D721Med (cell line): ENCODE results near the gene GALR3.

Experiments
- DNase-seq: peaks from one replicate; pipeline ENCODE4 v3.0.0; 2011; ENCODE audit warnings: low spot score; ENCODE audit not compliant: insufficient read length
- FAIRE-seq: peaks from 2 replicates; lab custom pipeline; 2011; peaks lifted over from hg19 to GRCh38; lab: Jason Lieb, UNC
- TF ChIP-seq, protein P1 (sequence below): IDR thresholded peaks from 2 replicates; pipeline ENCODE4 v1.5.1; 2012; ENCODE audit warnings: mild to moderate bottlenecking, control low read depth; ENCODE audit not compliant: insufficient read depth; ENCODE audit errors: missing control alignments

GALR3 gene, protein sequence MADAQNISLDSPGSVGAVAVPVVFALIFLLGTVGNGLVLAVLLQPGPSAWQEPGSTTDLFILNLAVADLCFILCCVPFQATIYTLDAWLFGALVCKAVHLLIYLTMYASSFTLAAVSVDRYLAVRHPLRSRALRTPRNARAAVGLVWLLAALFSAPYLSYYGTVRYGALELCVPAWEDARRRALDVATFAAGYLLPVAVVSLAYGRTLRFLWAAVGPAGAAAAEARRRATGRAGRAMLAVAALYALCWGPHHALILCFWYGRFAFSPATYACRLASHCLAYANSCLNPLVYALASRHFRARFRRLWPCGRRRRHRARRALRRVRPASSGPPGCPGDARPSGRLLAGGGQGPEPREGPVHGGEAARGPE

DNA sequence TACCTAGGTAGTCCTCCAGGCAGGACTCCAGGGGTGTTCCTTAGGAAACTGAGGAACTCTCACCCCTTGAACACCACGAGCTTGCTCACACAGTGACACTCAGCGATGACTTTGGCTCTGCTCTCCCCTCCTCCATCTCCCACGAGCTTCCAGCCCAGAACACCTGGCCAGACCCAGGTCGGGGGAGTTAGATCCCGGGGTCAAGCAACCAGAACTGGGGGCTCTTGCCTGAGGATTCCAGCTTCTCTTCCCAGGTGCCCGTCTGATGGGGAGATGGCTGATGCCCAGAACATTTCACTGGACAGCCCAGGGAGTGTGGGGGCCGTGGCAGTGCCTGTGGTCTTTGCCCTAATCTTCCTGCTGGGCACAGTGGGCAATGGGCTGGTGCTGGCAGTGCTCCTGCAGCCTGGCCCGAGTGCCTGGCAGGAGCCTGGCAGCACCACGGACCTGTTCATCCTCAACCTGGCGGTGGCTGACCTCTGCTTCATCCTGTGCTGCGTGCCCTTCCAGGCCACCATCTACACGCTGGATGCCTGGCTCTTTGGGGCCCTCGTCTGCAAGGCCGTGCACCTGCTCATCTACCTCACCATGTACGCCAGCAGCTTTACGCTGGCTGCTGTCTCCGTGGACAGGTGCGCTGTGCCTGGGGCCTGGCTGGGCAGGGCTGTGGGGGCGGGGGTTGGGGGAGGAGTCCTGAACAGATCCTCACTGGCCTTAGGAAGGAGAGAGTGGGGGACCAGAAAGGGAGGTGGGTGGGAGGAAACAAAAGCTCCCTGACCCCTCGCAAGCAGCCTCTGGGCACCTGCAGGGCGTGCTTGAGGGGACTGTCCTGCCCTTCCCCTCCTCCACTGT, at the start of gene GALR3:
Gene GALR3 (plus strand): TSS at position 249 of the 852 bp plus-strand sequence. CDS start 25 bp downstream, at position 274.
- no peak for DNase-seq
- TF ChIP-seq, protein P1, sequence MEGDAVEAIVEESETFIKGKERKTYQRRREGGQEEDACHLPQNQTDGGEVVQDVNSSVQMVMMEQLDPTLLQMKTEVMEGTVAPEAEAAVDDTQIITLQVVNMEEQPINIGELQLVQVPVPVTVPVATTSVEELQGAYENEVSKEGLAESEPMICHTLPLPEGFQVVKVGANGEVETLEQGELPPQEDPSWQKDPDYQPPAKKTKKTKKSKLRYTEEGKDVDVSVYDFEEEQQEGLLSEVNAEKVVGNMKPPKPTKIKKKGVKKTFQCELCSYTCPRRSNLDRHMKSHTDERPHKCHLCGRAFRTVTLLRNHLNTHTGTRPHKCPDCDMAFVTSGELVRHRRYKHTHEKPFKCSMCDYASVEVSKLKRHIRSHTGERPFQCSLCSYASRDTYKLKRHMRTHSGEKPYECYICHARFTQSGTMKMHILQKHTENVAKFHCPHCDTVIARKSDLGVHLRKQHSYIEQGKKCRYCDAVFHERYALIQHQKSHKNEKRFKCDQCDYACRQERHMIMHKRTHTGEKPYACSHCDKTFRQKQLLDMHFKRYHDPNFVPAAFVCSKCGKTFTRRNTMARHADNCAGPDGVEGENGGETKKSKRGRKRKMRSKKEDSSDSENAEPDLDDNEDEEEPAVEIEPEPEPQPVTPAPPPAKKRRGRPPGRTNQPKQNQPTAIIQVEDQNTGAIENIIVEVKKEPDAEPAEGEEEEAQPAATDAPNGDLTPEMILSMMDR, result no peak
- no peak for FAIRE-seq

DNA sequence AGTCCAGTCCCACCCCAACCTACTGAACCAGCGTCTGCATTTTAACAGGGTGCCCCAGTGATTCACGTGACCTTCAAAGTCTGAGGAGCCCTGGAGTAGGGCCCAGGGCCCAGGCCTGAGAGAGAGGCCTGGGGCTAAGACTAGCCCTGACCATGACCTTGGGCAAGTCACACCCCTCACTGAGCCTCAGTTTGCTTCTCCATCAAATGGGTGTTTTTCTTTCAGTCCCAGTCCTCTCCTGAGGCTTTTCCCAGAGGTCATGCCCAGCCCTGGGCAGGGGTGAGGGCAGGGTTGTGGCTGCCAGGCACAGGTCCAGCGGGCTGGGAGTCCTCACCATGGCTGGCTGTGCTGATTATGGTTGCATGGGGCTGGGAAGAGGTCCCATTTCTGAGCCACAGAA, 48.5 kb upstream of the GALR3 start:
- FAIRE-seq (no peak), DNase-seq (no peak)
- TF ChIP-seq, protein P1, result no peak

DNA sequence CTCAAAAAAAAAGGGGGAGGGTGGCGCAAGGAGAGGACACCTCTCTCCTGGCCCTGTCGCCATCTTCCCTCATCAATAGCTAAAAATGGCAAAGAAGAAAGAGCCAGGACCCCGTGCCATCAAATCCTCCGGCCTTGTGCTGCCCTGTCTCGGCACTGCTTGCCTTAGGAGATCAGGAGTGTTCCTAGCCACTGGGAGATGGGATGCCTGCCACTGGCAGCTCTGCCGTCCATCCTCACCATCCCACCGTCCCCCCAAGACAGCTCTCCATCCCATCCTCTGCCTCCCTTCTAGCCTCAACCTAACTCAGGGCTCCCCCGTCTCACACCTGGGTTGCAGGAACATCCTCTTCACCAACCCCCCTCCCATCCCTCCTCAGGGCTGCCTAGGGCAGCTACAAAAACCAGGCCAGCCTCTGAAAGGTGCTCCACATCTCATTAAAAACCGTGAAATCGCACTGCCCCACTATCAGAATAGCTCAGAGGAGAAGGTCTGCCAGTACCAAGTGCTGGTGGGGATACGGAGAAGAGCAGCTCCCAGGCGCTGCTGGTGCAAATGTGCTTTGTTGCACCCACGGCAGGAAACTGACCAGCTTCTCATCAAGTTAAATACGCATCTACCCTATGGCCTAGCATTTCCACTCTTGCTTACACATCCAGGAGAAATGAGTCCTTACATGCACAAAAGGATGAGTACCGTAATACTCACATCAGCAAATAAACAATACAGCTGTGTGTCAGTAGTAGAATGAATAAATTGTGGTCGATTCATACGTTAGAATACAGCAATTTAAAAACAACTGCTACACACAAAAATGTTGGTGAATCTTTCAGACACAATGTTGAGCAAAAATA, 47.2 kb upstream of the GALR3 start:
- TF ChIP-seq, protein P1, result no peak
- DNase-seq, result no peak
- FAIRE-seq, result no peak

DNA sequence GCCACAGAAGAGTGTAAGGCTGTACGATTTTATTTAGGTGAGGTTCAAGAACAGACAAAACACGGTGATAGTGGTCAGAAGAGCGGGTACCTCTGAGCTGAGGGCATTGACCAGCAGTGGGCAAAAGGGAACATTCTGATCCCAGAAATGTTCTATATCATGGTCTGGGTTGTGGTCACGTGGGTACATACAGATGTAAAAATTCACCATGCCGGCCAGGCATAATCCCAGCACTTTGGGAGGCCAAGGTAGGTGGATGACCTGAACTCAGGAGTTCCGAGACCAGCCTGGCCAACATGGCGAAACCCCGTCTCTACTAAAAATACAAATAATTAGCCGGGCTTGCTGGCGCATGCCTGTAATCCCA, 46.6 kb upstream of the GALR3 start:
- FAIRE-seq (no peak), DNase-seq (no peak)
- TF ChIP-seq, protein P1, result no peak

DNA sequence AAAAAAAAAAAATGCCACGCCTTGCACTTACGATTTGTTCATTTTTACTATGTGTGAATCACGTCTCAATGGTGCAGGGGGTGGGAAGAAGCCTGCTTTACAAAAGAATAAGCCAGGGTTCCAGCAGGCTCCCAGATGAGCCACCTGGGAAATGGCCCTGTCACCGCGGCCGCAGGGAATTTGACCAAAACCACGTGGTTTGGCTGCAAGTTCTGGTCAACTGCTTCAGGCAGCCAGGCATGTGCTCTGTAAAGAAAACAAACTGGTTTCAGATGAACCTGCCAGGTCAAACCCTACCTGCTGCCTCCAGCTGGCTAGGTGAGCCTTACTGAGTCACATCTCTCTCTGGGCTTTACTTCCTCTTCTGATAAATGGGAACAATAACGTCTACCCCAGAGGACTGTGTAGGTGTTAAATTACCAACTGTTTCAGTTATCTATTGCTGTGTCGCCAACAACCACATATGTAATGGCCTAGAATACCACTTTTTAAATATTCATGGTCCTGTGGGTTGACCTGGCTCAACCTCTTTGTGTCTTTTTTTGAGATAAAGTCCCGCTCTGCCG, 46.0 kb upstream of the GALR3 start:
- DNase-seq (no peak), FAIRE-seq (no peak)
- TF ChIP-seq, protein P1, result no peak

DNA sequence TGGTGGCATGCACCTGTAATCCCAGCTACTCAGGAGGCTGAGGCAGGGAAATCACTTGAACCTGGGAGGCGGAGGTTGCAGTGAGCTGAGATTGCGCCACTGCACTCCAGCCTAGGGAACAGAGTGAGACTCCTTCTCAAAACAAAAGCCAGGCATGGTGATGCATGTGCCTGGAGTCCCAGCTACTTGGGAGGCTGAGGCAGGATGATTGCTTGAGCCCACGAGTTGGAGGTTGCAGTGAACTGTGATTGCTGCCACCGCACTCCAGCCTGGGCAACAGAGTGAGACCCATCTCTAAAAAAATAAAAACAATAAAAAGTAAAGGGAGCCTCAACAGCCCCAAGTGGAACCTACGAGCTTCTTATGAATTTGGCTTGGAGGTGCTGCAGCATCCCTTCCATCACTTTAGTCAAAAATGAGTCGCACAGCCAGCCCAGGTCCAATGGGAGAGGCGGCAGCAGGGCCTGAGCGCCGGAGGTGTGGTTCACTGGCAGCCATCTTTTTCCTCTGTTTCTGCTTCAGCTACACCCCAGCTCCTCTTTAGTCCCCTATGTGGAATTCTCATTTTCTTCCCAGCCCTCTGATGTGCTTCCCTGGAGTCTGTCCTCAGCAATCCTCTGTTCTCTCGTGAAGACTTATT, 44.7 kb upstream of the GALR3 start:
- DNase-seq (no peak), FAIRE-seq (no peak)

More for the DNA sequence above, 44.7 kb upstream of the GALR3 start:
- TF ChIP-seq, protein P1, result no peak
